Cardiac fibroblast (primary cell): ENCODE results near the gene ADAMTSL3.
"Not testable (repeated sequence)": the region's sequence is repeated elsewhere in the genome, so short reads cannot be mapped to it uniquely, and the experiment has no call there.

Experiments used
- DNase-seq, 2 donors: peaks; one replicate each; pipeline versions ENCODE4 v3.0.0 to v3.0.0-alpha.2; 2010; ENCODE audit warnings: low read depth in 2 of 2
- H3K4me3 ChIP-seq, 2 donors: replicated peaks in 1 of 2; 1 replicate in 1 of 2; 2 replicates in 1 of 2; pipeline ENCODE4 v1.5.1; 2011; ENCODE audit warnings: low read depth in 2 of 2, low read length in 2 of 2, mild to moderate bottlenecking in 2 of 2, moderate library complexity in 1 of 2
- TF ChIP-seq, protein P1 (sequence below): IDR thresholded peaks from one replicate; pipeline ENCODE4 v1.5.1; 2011; ENCODE audit warnings: low read depth, mild to moderate bottlenecking, low read length, inconsistent platforms

Gene ADAMTSL3

GRCh38 chr15:83955806-83956265, 301.9 kb downstream of the ADAMTSL3 start:
- H3K4me3 ChIP-seq, result no peak overlapping the region
- TF ChIP-seq, protein P1, sequence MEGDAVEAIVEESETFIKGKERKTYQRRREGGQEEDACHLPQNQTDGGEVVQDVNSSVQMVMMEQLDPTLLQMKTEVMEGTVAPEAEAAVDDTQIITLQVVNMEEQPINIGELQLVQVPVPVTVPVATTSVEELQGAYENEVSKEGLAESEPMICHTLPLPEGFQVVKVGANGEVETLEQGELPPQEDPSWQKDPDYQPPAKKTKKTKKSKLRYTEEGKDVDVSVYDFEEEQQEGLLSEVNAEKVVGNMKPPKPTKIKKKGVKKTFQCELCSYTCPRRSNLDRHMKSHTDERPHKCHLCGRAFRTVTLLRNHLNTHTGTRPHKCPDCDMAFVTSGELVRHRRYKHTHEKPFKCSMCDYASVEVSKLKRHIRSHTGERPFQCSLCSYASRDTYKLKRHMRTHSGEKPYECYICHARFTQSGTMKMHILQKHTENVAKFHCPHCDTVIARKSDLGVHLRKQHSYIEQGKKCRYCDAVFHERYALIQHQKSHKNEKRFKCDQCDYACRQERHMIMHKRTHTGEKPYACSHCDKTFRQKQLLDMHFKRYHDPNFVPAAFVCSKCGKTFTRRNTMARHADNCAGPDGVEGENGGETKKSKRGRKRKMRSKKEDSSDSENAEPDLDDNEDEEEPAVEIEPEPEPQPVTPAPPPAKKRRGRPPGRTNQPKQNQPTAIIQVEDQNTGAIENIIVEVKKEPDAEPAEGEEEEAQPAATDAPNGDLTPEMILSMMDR, result no peak
- DNase-seq, result no peak

GRCh38 chr15:83956887-83957286, 303.0 kb downstream of the ADAMTSL3 start:
- TF ChIP-seq, protein P1, result no peak
- no peak overlapping the region for H3K4me3 ChIP-seq
- DNase-seq, result no peak

- TF ChIP-seq, protein P1, result no peak
Observed at GRCh38 chr15:83959477-83959876, 305.6 kb downstream of the ADAMTSL3 start.

DNA sequence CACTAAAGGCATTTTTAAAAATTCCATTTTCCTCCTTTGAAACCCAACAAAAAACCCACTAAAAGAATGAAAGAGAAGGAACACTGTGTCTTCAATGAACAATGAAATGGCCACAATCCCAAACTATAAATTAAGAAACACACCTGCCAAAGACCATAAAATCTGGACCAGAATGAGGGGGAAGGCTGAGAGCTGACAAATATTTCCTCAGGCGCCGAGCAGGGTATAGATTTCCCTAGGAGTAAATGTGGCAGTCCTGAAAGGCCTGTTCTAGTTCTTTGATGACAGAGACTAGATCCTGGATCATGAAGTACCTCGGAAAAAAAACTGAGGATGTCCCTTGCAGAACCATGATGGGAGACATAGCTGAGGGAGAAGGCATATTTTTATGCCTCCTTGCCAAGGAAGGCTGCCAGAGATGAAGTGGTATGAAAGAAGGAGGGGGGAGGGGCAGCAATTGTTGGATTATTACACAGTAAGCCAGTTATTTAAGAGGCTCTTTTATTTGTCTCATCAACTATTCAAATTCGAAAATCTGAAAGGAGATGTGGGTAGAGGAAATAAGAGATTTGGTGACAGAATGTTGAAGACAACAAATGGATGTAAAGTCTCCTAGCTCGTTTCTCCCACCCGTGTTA, 306.4 kb downstream of the ADAMTSL3 start:
- H3K4me3 ChIP-seq, result no peak overlapping the region
- no peak for DNase-seq

More at GRCh38 chr15:83959477-83959876, 305.6 kb downstream of the ADAMTSL3 start:
- no peak for DNase-seq
- no peak overlapping the region for H3K4me3 ChIP-seq

DNA sequence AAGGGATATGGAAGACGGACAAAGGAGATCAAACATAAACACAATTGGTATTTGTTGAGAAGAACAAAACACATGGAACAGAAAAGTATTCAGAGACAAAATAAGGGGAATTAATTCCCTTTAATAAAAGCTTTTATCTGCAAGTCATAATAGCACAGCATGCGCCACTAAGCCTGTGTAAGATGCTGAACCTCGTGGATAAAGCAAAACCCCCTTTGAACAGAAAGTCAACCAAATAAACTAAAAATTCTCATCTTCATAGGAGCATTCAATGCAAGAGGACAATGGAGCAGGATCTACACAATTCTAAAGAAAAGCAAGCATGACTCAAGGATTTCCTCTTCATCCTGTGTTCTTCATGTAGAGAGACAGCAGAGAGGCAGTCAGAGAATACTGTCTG, 307.4 kb downstream of the ADAMTSL3 start:
- no peak for DNase-seq
- TF ChIP-seq, protein P1, result no peak

More for the DNA sequence above, 306.4 kb downstream of the ADAMTSL3 start:
- TF ChIP-seq, protein P1, result no peak

DNA sequence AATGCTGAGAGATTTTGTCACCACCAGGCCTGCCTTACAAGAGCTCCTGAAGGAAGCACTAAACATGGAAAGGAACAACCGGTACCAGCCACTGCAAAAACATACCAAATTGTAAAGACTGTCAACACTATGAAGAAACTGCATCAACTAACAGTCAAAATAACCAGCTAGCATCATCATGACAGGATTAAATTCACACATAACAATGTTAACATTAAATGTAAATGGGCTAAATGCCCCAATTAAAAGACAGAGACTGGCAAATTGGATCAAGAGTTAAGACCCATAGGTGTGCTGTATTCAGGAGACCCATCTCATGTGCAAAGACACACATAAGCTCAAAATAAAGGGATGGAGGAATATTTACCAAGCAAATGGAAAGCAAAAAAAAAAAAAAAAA, 311.0 kb downstream of the ADAMTSL3 start:
- not testable (repeated sequence) for H3K4me3 ChIP-seq, DNase-seq

More for the DNA sequence above, 307.4 kb downstream of the ADAMTSL3 start:
- H3K4me3 ChIP-seq, result no peak overlapping the region

GRCh38 chr15:83970295-83970890, 316.5 kb downstream of the ADAMTSL3 start:
- TF ChIP-seq, protein P1, result no peak
- H3K4me3 ChIP-seq, result no peak overlapping the region
- peak; percentile 24 to 33 for DNase-seq
